Measurements from ENCODE around the gene IFNA5.

GRCh38 chr9:21316032-21316842 lies 11.1 kb upstream of the IFNA5 start:
- TF ChIP-seq CTCF (IDR thresholded peaks at IDR 0.05) (no peak), POLR2A (IDR thresholded peaks at IDR 0.05) (no peak)
